GM21723 (cell line): Measurements from ENCODE around the gene FAF2.

Source experiments
- ATAC-seq: cut with Tn5 transposase; IDR thresholded peaks from one replicate; pipeline ENCODE4 v1.9.1; 2021; ENCODE audit warnings: mild to moderate bottlenecking, moderate library complexity; ENCODE audit not compliant: unreplicated experiment

The FAF2 gene

GRCh38 chr5:176529741-176530141 lies 81.6 kb downstream of the FAF2 start:
- ATAC-seq = no peak

GRCh38 chr5:176530393-176530982 lies 82.3 kb downstream of the FAF2 start:
- no peak for ATAC-seq

GRCh38 chr5:176530983-176531901 lies 83.1 kb downstream of the FAF2 start:
- no peak for ATAC-seq

GRCh38 chr5:176531902-176532493 lies 83.8 kb downstream of the FAF2 start:
- ATAC-seq = no peak

DNA sequence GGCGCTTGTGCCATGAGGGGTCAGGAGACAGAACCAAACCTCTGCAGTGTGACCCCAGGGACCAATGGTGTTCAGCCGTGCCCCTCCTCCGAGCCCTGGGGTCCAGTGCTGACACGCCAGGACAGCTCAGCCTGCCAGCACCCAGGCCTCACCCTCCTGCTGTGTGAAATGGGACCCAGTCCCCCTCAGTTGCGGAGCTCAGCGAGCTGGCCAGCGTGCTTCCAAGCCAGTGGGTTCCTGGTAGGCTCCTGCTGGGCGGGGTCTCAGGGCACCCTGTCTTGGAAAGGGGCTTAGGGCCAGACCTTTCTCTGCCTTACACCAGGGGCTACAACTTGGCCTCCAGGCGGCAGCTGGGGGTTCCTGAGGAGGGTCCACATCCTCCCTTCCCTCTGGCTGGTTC lies 84.6 kb downstream of the FAF2 start:
- ATAC-seq = no peak

DNA sequence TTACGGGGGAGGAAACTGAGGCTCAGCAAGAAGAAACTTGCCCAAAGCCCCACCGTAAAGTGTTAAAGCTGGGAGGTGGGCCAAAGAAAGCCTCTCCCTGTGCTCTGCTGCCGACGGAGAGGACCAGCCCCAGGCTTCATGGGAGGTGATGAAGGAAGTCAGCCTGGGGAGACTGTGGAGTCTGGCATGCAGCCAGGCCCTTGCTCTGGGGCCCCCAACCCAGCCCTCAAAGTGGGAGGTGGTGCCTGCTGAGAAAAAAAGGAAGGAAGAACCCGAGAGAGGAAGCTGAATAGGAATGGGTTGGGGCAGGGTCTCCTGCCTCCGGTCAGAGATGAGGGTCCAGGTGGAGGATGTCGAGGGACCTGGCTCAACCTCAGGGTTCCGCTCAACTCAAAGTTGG lies 85.2 kb downstream of the FAF2 start:
- ATAC-seq = no peak

DNA sequence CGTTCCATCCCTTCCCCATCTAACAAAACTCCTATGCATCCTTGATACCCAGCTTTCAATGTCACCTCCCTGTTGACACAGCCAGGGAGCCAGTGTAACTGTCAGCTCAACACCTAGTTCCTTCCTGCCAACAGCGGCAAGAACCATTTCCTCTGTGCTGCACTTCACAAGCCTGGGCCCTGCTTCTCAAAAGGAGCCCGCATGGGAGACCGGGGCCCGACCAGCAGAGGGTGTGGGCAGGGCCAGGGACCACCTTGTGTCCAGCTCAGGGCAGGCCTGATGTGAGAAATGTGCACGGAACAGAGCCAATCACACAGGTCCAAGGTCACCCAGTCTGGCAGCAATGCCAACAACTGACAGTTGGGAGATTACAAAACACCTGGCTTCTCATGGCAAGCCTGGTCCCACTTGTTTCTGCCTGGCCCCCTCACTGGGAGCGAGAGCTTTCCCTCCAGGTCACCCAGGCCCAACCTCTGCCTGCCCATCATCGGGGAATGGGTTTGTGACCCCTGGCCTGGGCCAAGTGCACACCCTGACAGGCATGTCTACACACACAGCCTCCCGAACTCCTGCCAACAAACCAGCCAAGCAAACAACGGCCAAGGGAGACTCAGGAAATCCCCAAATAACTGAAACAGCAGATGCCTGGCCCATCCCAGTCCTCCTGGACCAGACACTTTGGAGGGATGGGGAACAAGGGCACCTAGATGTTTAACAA lies 85.9 kb downstream of the FAF2 start:
- ATAC-seq = no peak

DNA sequence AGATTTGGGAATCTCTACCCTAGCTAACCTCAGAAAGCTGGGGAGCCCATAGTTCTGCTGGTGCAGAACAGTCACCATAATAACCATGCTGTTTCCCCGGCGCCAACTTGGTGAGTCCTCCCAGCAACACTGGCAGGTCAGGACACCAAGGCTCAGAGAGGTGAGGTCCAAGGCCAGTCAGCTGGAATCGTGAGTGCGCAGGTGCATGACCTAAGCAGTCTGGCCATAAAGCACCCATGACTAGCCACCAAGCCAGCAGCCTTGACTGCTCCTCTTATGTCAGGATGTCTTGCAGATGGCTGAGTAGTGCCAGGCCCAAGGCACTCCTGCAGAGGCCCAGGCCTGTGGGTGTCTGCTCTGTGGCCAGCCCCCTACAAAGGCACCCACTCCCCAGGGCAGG lies 86.5 kb downstream of the FAF2 start:
- no peak for ATAC-seq

DNA sequence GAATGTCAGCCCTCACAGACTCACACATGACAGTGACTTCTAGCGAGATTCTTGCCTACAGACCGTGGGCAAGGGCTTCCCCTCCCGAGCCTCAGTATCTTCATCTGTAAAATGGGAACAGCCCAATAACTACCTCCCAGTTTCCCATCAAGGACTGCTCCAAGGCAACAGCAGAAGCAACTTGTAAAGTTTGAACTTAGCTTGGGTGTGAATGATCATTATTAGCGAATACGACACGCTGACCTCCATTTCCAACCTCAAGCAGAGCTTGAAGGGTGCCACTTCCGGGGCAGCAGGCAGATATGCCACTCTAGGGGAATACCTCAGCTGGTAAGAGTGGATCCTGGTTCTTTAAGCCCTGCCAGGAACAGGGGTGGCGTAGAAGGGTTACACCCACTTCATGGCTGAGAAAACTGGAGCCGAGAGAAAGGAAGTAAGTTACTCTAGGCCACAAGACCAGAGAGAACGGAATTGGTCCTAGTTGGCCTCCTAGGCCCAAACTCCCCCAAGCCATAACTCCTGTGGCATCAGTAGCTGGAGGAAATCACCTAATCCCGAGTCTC lies 87.0 kb downstream of the FAF2 start:
- ATAC-seq = no peak

DNA sequence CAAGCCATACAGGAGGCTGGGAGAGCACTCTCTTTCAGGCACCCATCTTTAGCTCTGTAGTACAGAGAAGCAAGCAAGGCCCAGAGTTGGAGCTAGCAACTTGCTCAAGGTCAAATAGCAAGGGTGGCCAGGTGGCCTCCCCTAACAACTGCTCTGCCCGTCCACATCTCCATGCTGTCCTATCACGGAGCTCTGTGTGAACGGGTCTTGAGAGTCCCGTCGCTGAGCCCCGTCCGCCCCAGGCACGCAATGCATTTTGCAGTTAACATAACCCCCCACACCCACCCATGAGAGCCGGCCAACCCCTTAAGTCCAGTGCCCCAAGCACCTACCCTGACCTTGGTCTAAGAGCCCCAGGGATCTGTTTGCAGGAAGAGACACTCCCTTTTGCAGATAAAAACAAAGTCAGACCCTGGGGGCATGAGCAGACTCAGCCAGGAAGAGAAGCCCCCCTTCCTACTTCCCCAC lies 87.5 kb downstream of the FAF2 start:
- no peak for ATAC-seq

GRCh38 chr5:176536132-176536901 lies 88.1 kb downstream of the FAF2 start:
- ATAC-seq = peak; percentile 26

- peak; percentile 52 for ATAC-seq
Measured at GRCh38 chr5:176536902-176537553, 88.8 kb downstream of the FAF2 start, which contains the start of gene RNF44. Gene RNF44, minus strand, starts transcription at chr5:176537402. Its CDS starts 4,930 bp downstream, at chr5:176532472.

DNA sequence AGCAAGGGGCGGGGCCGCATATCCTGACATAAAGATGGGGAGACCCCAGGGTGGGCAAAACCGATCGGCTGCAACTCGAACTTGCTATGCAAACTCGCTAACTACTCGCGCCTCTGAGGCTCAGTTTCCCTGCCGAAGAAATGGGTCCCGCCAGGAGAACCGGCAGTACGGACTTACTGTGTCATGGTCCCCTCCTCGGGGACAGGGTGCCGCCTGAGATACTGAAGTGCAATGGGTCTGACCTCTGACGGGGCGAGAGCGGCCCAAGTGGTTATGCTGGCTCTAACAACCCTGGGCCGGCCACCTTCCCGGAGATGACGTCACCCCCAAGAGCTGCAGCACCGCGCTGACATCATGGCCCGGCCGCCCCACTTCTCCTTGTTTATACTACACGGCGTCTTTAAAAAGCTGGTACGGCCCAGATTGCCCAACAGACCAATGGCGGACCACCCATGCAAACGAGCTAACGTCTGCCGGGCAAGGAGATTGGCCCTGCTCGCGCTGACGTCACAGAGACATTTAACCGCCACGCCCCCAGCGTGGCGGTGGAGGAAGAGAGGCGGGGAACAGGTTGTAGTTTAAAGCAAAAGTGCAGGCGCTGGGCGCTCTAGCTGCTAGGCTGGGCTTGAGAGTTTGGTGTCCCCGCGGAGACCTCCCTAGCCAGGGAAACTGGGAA lies 89.5 kb downstream of the FAF2 start:
- ATAC-seq = peak; percentile 69

DNA sequence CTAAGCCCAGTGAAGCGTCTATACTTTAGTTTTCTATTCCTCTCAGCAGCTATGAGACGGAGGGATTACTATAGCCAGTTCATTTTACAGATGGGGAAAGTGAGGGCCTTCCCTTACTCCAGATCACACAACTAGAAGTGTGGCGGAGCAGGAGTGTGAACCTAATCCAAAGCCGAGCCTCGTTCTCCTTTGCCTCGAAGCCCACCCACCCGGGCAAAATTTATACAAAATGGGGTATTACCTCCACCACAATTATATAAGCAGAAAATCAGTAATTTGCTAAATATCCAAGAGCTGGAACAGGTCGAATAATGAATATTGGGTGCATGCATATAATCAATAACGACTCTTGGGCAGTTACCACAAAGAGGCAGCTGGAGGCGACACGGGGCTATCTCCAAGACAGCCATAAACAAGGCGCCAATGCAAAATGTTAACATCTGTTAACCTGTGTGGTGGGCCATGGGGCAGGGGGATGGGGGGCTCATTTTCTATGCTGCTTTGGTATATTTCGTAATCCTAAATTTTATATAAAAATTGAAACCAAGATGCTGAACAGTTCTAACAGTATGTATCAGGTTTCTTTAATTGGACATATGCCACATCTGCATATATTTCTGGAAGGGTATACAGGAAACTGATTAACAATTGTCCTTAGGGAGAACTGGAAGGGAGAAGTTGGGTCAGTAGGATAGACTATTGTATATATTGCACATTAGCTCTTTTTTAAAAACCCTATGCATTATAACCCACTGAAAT lies 90.2 kb downstream of the FAF2 start:
- no peak for ATAC-seq

DNA sequence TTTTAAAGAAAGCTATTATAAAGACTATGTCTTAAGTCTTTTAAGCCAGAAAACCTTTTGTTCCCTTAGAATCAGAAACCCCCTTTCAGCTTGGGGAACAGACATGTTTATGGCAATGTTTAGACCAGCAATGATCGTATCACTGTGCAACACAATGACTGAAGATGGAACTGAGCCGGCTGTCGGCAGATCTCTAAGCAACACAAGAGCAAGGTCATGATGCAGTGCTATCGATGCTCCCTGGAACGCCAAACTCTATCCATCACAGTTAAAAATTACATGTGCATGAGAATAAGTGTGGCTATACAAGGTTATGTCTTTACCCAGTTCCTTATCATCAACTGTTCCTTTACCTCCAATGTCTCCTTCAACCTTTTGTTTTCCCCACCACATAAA lies 90.8 kb downstream of the FAF2 start:
- ATAC-seq = no peak

GRCh38 chr5:176540476-176540899 lies 92.3 kb downstream of the FAF2 start:
- no peak for ATAC-seq

- ATAC-seq = no peak
Measured at GRCh38 chr5:176540956-176541337, 92.8 kb downstream of the FAF2 start.
